Activated B cell treated with CpG ODN at 0.5 μM for 24 hours (primary cell): Measurements from ENCODE around the gene TMA7. TPM values are rescaled to one million over a fixed set of nuclear protein-coding genes. Genes with fewer than 3 reads are reported as not detected.
A peak's percentile ranks its signal among the peaks of the same experiment; 100 is the strongest.

Experiments used
- ATAC-seq: fragments of 200-7000 bp; cut with Tn5 transposase; one replicate; pipeline ENCODE4 v1.10.0; 2021; ENCODE audit warnings: low read depth, mild to moderate bottlenecking, moderate library complexity
- CTCF ChIA-PET: fragments of 350-600 bp; sonication (Branson Sonifier 250); formaldehyde crosslinking; loops from one replicate; lab custom pipeline; 2021; ENCODE audit warnings: antibody characterized with exemption; lab: Charles Lee
- POLR2A ChIA-PET: fragments of 350-600 bp; sonication (Branson Sonifier 250); formaldehyde crosslinking; loops from one replicate; lab custom pipeline; 2021; ENCODE audit warnings: antibody characterized with exemption; lab: Charles Lee
- DNase-seq: peaks from one replicate; pipeline ENCODE4 v3.0.0; 2022
- H3K27ac Mint-ChIP-seq: one replicate; pipeline ENCODE4 v1.8.0; 2020; ENCODE audit warnings: mixed read lengths
- H3K27me3 Mint-ChIP-seq: one replicate; pipeline ENCODE4 v1.8.0; 2021; ENCODE audit warnings: mixed read lengths
- H3K36me3 Mint-ChIP-seq: one replicate; pipeline ENCODE4 v1.8.0; 2021; ENCODE audit warnings: low read depth, mixed read lengths
- H3K4me1 Mint-ChIP-seq: one replicate; pipeline ENCODE4 v1.8.0; 2021; ENCODE audit warnings: mixed read lengths
- H3K4me3 Mint-ChIP-seq: one replicate; pipeline ENCODE4 v1.8.0; 2020; ENCODE audit warnings: mild to moderate bottlenecking, mixed read lengths
- H3K9me3 Mint-ChIP-seq: one replicate; pipeline ENCODE4 v1.8.0; 2020; ENCODE audit warnings: mixed read lengths
- intact Hi-C: fragments of 100-400 bp; cut with micrococcal nuclease; formaldehyde crosslinking; loops from one replicate; pipeline ENCODE4 v1.15.1; 2024
- total RNA-seq: library from RNA; stranded (reverse); gene quantifications from 2 replicates; pipeline ENCODE4 v1.2.3, GENCODE V29; 2022
- TF ChIP-seq, protein P1 (sequence below): fragments of 200-600 bp; IDR thresholded peaks from one replicate; pipeline ENCODE4 v1.8.0; 2022; ENCODE audit warnings: antibody characterized with exemption, mild to moderate bottlenecking

The TMA7 gene
- total RNA-seq, 1 donor from 2014 or later: 216 TPM

DNA sequence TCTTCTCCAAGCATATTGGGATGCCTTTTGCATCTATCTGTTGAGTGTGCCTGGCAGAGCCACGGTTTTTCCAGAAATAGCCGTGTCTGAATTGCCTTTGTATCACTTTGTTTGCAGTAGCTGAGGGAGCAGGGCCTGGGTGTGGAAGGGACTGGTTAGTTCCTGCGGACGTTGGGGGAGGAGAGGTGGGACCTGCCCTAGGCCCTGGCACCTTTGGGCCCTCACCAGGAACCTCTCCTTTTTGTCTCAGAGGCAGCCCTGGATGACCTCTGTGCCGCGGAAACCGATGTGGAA, 25.1 kb downstream of the TMA7 start:
- intact Hi-C loops: loop anchor here (1.0 kb wide), 3 partner anchors 8 to 83 kb away; no protein-coding TSS in a partner anchor
- no peak for DNase-seq
- POLR2A ChIA-PET: interaction anchor here (1.5 to 2.5 kb wide), 6 partner anchors 14 to 223 kb away, joined by 3 to 29 read pairs (median 19); partner anchors contain the start of genes CCDC51 and TMA7
- CTCF ChIA-PET: interaction anchor here (1.6 to 5.7 kb wide), 5 partner anchors 13 to 93 kb away, joined by 4 to 42 read pairs (median 8); no protein-coding TSS in a partner anchor
- no peaks in the 10 kb centered on the region for H3K9me3 Mint-ChIP-seq
- no peak for ATAC-seq
- H3K4me1 Mint-ChIP-seq: peaks cover 49% of the 10 kb centered on the region
- H3K27ac Mint-ChIP-seq: peak overlapping the region; percentile 96
- H3K36me3 Mint-ChIP-seq: peaks cover 49% of the 10 kb centered on the region
- peak overlapping the region; percentile 89 for H3K4me3 Mint-ChIP-seq
- TF ChIP-seq, protein P1, sequence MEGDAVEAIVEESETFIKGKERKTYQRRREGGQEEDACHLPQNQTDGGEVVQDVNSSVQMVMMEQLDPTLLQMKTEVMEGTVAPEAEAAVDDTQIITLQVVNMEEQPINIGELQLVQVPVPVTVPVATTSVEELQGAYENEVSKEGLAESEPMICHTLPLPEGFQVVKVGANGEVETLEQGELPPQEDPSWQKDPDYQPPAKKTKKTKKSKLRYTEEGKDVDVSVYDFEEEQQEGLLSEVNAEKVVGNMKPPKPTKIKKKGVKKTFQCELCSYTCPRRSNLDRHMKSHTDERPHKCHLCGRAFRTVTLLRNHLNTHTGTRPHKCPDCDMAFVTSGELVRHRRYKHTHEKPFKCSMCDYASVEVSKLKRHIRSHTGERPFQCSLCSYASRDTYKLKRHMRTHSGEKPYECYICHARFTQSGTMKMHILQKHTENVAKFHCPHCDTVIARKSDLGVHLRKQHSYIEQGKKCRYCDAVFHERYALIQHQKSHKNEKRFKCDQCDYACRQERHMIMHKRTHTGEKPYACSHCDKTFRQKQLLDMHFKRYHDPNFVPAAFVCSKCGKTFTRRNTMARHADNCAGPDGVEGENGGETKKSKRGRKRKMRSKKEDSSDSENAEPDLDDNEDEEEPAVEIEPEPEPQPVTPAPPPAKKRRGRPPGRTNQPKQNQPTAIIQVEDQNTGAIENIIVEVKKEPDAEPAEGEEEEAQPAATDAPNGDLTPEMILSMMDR: no peak
- no peaks in the 10 kb centered on the region for H3K27me3 Mint-ChIP-seq

DNA sequence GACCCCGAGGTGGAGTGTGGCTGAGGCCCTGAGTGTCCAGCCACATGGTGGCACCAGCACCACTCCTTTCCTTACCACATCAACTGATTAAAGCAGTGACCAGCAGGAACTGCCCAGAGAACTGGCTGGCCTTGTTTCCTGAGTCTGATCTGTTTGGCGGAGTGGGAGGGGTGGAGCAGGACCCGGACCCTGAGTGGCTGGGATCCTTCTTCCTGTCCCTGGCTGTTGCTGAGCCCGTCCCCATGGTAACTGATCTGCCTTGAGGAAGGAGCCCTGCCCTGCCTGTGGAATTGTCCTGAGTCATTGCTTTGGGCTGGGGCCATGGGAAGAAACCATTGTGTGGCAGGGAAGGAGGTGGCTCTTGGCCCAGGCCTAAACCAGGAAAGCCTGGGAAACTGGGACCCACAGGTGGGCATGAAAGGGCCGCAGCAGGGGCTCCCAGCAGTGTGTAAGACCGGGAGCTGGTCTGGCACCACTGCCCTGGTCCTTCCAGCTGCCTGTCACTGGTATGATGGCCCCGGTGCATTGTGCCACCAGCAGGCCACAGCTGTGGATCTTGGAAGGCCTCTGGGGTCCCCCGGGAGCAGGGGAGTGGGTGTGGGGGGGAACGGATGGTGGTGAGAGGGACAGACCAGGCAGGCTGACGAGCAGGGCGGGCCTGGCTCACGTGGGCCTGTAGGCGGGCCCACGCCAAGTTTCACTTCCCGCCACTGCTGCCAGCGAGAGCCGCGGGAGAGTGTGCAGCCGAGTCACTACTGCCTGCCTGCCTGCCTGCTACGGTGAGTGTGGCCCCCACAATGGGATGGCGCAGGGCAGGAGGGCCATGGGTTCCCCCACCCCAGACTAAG, 25.7 kb downstream of the TMA7 start:
- Mint-ChIP-seq H3K9me3 (no peaks in the 10 kb centered on the region), H3K27ac (peak overlapping the region; percentile 96), H3K36me3 (peaks cover 44% of the 10 kb centered on the region), H3K4me3 (peak overlapping the region; percentile 89), H3K4me1 (peaks cover 55% of the 10 kb centered on the region), H3K27me3 (no peaks in the 10 kb centered on the region)
- DNase-seq (peak; percentile 86), ATAC-seq (peak; percentile 95)
- TF ChIP-seq, protein P1: no peak
- CTCF ChIA-PET: interaction anchor here (1.5 to 5.7 kb wide), 8 partner anchors 13 to 93 kb away, joined by 4 to 42 read pairs (median 7); no protein-coding TSS in a partner anchor
- POLR2A ChIA-PET: interaction anchor here (0.6 to 3.0 kb wide), 18 partner anchors 9 to 277 kb away, joined by 3 to 29 read pairs (median 5); partner anchors contain the start of genes ATRIP, CCDC51, CDC25A and SHISA5
- intact Hi-C loops: loop anchor here (1.0 to 2.0 kb wide), 5 partner anchors 8 to 83 kb away; partner anchors contain the start of gene ATRIP

DNA sequence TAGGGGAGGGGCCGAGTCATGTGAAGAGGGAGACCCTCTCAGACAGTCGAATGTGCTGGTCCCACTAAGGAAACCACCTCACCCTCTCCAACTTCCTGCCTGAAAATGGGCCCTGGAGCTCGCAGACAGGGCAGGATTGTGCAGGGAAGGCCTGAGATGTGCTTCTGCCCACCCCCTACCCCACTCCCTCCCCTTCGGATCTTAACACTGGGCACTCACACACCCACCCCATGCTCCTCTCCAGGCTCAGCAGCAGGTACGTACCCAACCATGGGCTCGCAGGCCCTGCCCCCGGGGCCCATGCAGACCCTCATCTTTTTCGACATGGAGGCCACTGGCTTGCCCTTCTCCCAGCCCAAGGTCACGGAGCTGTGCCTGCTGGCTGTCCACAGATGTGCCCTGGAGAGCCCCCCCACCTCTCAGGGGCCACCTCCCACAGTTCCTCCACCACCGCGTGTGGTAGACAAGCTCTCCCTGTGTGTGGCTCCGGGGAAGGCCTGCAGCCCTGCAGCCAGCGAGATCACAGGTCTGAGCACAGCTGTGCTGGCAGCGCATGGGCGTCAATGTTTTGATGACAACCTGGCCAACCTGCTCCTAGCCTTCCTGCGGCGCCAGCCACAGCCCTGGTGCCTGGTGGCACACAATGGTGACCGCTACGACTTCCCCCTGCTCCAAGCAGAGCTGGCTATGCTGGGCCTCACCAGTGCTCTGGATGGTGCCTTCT, 26.5 kb downstream of the TMA7 start:
- no peaks in the 10 kb centered on the region for H3K9me3 Mint-ChIP-seq
- peaks cover 62% of the 10 kb centered on the region for H3K4me1 Mint-ChIP-seq
- TF ChIP-seq, protein P1: no peak
- intact Hi-C loops: loop anchor here (1.0 to 2.0 kb wide), 2 partner anchors 20 to 66 kb away; partner anchors contain the start of gene ATRIP
- CTCF ChIA-PET: interaction anchor here (1.5 to 5.7 kb wide), 8 partner anchors 12 to 92 kb away, joined by 4 to 42 read pairs (median 7); no protein-coding TSS in a partner anchor
- ATAC-seq: peak; percentile 16
- H3K36me3 Mint-ChIP-seq: peaks cover 37% of the 10 kb centered on the region
- no peak for DNase-seq
- POLR2A ChIA-PET: interaction anchor here (0.6 to 3.0 kb wide), 21 partner anchors 8 to 278 kb away, joined by 3 to 29 read pairs (median 5); partner anchors contain the start of genes ATRIP, CCDC51, CDC25A and PFKFB4
- no peaks in the 10 kb centered on the region for H3K27me3 Mint-ChIP-seq
- peak overlapping the region; percentile 89 for H3K4me3 Mint-ChIP-seq
- H3K27ac Mint-ChIP-seq: peak overlapping the region; percentile 96

DNA sequence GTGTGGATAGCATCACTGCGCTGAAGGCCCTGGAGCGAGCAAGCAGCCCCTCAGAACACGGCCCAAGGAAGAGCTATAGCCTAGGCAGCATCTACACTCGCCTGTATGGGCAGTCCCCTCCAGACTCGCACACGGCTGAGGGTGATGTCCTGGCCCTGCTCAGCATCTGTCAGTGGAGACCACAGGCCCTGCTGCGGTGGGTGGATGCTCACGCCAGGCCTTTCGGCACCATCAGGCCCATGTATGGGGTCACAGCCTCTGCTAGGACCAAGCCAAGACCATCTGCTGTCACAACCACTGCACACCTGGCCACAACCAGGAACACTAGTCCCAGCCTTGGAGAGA, 27.0 kb downstream of the TMA7 start:
- DNase-seq (no peak), ATAC-seq (no peak)
- intact Hi-C loops: loop anchor here (2.0 kb wide), 1 partner anchor 66 kb away; no protein-coding TSS in a partner anchor
- peaks cover 37% of the 10 kb centered on the region for H3K36me3 Mint-ChIP-seq
- peak overlapping the region; percentile 96 for H3K27ac Mint-ChIP-seq
- H3K4me3 Mint-ChIP-seq: peak overlapping the region; percentile 89
- ChIA-PET POLR2A (interaction anchor here (0.8 to 3.0 kb wide), 15 partner anchors 10 to 225 kb away, joined by 3 to 29 read pairs (median 6); partner anchors contain the start of genes ATRIP, CCDC51, PFKFB4 and SHISA5), CTCF (interaction anchor here (1.5 to 5.7 kb wide), 6 partner anchors 30 to 91 kb away, joined by 4 to 42 read pairs (median 9); no protein-coding TSS in a partner anchor)
- no peaks in the 10 kb centered on the region for H3K9me3 Mint-ChIP-seq
- no peaks in the 10 kb centered on the region for H3K27me3 Mint-ChIP-seq
- TF ChIP-seq, protein P1: no peak
- H3K4me1 Mint-ChIP-seq: peaks cover 65% of the 10 kb centered on the region
